ENCODE results near the gene ZNF267.
"Not testable (repeated sequence)": the region's sequence is repeated elsewhere in the genome, so short reads cannot be mapped to it uniquely, and the experiment has no call there.

Gene ZNF267

GRCh38 chr16:31952206-31952605 lies 78.6 kb downstream of the ZNF267 start:
- not testable (repeated sequence) for H3K9ac ChIP-seq (ENCODE audit: low read depth, low read length); H3K27me3 ChIP-seq (ENCODE audit: insufficient read depth, low read length); H3K27ac ChIP-seq (ENCODE audit: low read length); H3K4me3 ChIP-seq (ENCODE audit: low read length); H3K4me1 ChIP-seq (ENCODE audit: insufficient read depth, low read length); H3K36me3 ChIP-seq (ENCODE audit: insufficient read depth, low read depth, low read length)
- H3K9me3 ChIP-seq (ENCODE audit: insufficient read depth, low read depth, low read length) = peaks cover 14% of the 10 kb centered on the region

- not testable (repeated sequence) for H3K9ac ChIP-seq (ENCODE audit: low read depth, low read length); H3K36me3 ChIP-seq (ENCODE audit: insufficient read depth, low read depth, low read length); H3K27me3 ChIP-seq (ENCODE audit: insufficient read depth, low read length); H3K9me3 ChIP-seq (ENCODE audit: insufficient read depth, low read depth, low read length); H3K4me3 ChIP-seq (ENCODE audit: low read length); H3K4me1 ChIP-seq (ENCODE audit: insufficient read depth, low read length); H3K27ac ChIP-seq (ENCODE audit: low read length)
These were observed 82.6 kb downstream of the ZNF267 start for GRCh38 chr16:31956221-31956620.

GRCh38 chr16:31960186-31960910 lies 86.7 kb downstream of the ZNF267 start:
- H3K36me3 ChIP-seq (ENCODE audit: insufficient read depth, low read depth, low read length); H3K9me3 ChIP-seq (ENCODE audit: insufficient read depth, low read depth, low read length); H3K9ac ChIP-seq (ENCODE audit: low read depth, low read length): not testable (repeated sequence)

More at GRCh38 chr16:31960186-31960910, 86.7 kb downstream of the ZNF267 start:
- H3K4me3 ChIP-seq (ENCODE audit: low read length); H3K4me1 ChIP-seq (ENCODE audit: insufficient read depth, low read length); H3K27me3 ChIP-seq (ENCODE audit: insufficient read depth, low read length); H3K27ac ChIP-seq (ENCODE audit: low read length): not testable (repeated sequence)
